H7 (cell line): Measurements from ENCODE around the gene ZSWIM1. TPM values are rescaled to one million over a fixed set of nuclear protein-coding genes. Genes with fewer than 3 reads are reported as not detected.

Experiments used
- DNase-seq: peaks from one replicate; pipeline ENCODE4 v3.0.0; 2012
- H3K27me3 ChIP-seq: 2 replicates; pipeline ENCODE4 v1.6.0; 2011; ENCODE audit warnings: mild to moderate bottlenecking, low read length; ENCODE audit not compliant: control insufficient read depth, insufficient read depth
- H3K36me3 ChIP-seq: replicated peaks from 2 replicates; pipeline ENCODE4 v1.5.1; 2011; ENCODE audit warnings: low read length; ENCODE audit not compliant: control insufficient read depth, insufficient read depth
- H3K4me3 ChIP-seq: 2 replicates; pipeline ENCODE4 v1.5.1; 2011; ENCODE audit warnings: low read depth, mild to moderate bottlenecking, control low read depth, low read length, moderate library complexity; ENCODE audit not compliant: insufficient read depth
- total RNA-seq: library from RNA; depleted of rRNA; stranded (reverse); fragments of >200 nt; shearing (Covaris generic); gene quantifications from 2 replicates; pipeline ENCODE4 v1.2.3, GENCODE V29; 2014

Gene ZSWIM1
- total RNA-seq, 1 experiment from 2014 or later: 17.8 TPM

DNA sequence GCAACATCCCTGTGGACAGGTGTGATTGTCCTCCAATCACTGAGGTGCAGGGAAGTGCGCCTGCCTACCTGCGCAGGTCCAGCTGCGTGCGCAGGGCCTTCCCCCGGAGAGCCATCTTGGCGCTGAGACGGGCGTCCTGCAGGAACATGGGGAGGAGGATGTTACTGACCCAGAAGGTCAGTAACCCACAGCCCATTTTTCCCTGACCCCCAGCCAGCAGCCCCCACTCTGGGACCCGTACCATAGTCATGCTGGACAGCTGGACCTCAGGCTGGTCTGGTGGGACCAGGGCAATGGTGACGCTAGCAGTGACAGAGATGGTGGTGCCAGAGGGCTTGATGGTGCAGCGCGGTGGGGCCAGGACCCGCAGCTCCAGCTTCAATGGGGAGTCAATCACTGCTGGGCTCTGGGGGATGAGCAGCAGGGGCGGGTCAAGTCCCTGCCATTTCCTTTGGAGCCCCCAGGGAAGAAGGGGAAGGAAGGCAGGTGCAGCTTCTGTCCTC, 21.2 kb downstream of the ZSWIM1 start:
- Histone ChIP-seq H3K27me3 (no peaks in the 10 kb centered on the region), H3K4me3 (no peak overlapping the region), H3K36me3 (peaks cover 41% of the 10 kb centered on the region)
- peak; percentile 35 for DNase-seq

DNA sequence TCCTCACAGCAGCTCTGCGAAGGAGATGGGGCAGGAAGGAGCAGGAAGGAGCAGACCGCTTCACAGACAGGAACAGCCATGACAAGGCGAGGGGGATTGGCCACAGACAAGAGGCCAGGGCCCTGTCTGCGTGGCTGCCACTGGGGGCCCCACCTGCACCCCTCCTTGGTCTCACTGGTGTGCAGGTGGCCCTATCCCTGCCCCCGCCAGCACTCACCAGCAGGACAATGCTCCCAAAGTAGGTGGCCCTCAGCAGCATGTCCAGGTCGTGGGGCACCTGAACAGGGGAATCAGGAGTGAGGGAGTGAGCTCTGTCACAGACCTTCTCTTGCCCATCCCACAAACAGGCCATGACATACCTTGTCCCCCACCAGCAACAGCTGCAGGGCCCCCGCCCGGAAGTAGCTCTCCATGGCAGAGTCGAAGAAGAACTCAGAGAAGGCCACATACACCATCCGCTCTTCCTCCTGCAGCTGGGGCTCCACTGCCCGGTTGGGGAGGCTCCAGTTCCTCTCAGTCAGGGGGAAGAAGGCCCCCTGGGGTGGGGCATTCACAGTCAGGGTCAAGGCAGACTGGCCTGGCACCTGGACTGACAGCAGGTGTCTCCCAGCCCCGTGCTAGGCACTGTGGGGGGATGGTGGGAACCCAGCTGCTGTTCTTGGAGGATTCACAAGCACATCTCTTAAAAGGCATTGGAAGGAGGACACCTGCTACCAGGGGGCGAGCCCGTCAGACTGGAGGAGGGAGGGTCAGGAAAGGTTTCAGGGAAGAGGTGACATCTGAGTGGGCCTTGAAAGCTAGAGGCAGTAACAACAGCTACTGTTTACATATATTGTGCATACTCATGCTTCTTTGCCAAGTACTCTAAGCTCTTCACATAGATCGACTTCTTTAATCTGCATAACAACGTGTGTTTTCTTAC, 23.8 kb downstream of the ZSWIM1 start:
- H3K27me3 ChIP-seq: no peaks in the 10 kb centered on the region
- peak; percentile 43 for DNase-seq
- H3K4me3 ChIP-seq: no peak overlapping the region
- H3K36me3 ChIP-seq: peaks cover 39% of the 10 kb centered on the region

DNA sequence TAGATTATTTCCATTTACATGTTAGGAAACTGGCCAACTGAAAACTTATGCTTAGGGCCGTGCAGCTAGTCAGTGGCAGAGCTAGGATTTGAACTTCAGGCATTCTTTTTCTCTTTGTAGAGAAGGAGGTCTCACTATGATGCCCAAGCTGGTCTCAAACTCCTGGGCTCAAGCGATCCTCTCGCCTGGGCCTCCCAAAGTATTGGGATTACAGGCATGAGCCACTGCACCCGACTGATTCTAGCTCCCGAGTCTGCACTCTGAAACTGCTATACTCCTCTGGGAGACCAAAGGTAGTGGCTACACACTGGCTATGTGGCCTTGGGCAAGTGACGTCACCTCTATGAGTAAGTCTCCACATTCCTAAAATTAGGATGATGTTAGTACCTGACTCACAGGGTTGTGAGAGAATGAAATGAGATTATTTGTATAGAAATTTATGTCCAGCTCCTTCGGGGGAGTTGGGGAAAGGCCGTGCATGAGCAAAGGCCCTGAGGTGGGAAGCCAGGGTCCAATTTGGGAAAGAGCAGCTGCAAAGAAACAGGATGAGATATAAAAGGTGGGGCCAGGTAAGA, 24.6 kb downstream of the ZSWIM1 start:
- Histone ChIP-seq H3K36me3 (peaks cover 37% of the 10 kb centered on the region), H3K27me3 (no peaks in the 10 kb centered on the region), H3K4me3 (no peak overlapping the region)
- no peak for DNase-seq

DNA sequence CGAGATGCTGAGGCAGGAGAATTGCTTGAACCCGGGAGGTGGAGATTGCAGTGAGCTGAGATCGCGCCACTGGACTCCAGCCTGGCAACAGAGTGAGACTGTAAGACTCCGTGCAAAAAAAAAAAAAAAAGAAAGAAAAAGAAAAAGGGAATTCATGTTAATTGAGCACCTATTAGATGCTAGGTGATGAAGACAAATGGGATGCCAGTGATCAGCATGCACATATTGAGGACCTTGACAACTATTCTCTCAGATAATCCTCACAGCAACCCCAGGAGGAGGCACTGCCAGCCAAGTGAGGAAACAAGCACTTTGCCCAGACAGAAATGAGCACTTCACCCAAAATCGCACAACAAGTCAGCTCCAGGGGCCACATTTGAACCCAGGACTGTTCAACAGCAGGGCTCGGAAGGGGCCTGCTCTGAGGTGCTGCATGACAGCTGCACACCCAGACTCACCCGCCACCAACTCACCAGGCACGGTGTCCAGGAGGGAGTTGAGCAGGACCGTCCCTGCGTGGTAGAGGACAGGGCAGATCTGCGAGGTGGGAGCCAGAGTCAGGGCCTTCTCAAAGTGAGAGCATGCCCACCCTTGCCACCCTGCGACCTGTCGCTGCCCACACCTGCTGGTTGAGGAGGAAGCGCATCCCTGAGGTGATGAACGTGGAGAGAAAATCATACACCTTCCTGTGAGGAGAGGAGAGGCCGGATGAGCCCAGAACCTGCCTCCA, 26.4 kb downstream of the ZSWIM1 start:
- H3K36me3 ChIP-seq: peaks cover 28% of the 10 kb centered on the region
- DNase-seq: no peak
- peaks cover 2% of the 10 kb centered on the region; the same call in 1 of the 2 replicates for H3K27me3 ChIP-seq
- no peak overlapping the region for H3K4me3 ChIP-seq

DNA sequence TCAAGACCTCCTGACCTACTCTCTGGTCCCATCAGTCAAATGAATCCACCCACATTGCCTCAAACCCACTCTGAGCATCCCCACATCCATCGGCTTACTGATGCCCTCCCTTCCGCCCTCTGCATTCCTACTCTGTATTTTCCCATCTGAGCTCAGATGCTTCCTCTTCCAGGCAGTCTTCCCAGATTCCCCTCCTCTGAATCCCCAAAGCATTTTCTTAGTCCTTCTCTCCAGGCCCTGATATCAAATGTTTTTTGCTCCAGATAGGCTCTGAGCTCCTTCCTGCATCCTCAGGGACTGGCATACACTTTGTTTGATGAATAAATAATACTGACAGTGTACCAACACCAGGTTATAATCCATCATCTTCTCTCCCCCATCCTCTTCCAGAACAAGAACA, 27.1 kb downstream of the ZSWIM1 start:
- Histone ChIP-seq H3K4me3 (no peak overlapping the region), H3K36me3 (peaks cover 27% of the 10 kb centered on the region), H3K27me3 (peaks cover 2% of the 10 kb centered on the region; the same call in 1 of the 2 replicates)
- DNase-seq: no peak

DNA sequence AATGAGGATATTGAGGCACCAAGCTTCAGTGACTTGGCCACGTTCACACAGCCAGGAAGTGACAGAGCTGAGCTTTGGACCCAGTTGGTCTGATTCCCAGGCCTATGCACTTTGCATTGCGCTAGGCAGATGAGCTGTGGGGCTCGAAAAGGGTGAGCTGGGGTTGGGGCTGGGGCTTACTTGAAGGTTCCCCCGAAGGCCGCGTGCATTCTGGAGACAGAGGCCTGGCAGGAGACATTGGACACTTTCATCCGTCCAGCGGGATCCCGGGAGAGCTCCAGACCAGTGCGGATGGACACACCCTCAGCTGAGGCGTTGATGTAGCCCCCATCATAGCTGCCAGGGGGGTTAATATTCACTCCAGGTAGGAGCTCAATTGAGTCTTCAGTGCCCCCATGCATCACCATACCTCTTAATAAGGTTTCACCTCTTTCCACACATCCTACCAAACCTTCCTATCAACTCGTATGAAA, 28.3 kb downstream of the ZSWIM1 start:
- Histone ChIP-seq H3K4me3 (no peak overlapping the region), H3K36me3 (peaks cover 25% of the 10 kb centered on the region), H3K27me3 (peaks cover 2% of the 10 kb centered on the region; the same call in 1 of the 2 replicates)
- DNase-seq: no peak

DNA sequence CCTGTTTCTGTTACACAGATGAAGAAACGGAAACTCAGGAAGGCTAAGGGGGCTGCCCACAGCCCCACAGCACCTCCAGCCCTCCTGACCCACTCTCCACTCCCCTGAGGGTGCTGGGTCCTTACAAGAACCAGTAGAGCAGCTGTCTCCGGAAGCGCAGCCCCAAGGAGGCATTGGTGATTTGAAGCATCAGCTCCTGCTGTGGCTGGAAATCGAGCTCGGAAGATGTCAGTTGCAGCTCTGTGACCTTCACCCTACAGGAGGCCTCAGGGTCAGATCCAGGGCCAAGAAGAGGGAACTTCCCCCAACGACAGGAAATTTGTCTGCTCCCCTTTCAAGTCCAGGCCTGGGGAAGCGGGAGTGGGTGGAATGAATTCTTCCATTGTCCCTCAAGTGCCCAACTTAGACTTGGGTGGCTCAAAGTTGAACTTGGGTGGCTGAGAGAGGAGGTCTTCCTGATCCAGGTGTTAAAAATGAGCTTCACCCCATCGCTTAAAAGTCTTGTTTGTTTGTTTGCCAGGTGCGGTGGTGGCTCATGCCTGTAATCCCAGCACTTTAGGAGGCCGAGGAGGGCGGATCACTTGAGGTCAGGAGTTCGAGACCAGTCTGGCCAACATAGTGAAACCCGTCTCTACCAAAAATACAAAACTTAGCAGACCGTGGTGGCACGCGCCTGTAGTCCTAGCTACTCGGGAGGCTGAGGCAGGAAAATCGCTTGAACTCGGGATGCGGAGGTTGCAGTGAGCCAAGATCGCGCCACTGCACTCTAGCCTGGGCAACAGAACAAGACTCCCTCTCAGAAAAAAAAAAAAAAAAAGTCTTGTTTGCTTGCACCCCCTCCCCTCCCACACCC, 29.0 kb downstream of the ZSWIM1 start:
- Histone ChIP-seq H3K36me3 (peaks cover 20% of the 10 kb centered on the region), H3K27me3 (peaks cover 2% of the 10 kb centered on the region; the same call in 1 of the 2 replicates), H3K4me3 (no peak overlapping the region)
- DNase-seq: no peak

DNA sequence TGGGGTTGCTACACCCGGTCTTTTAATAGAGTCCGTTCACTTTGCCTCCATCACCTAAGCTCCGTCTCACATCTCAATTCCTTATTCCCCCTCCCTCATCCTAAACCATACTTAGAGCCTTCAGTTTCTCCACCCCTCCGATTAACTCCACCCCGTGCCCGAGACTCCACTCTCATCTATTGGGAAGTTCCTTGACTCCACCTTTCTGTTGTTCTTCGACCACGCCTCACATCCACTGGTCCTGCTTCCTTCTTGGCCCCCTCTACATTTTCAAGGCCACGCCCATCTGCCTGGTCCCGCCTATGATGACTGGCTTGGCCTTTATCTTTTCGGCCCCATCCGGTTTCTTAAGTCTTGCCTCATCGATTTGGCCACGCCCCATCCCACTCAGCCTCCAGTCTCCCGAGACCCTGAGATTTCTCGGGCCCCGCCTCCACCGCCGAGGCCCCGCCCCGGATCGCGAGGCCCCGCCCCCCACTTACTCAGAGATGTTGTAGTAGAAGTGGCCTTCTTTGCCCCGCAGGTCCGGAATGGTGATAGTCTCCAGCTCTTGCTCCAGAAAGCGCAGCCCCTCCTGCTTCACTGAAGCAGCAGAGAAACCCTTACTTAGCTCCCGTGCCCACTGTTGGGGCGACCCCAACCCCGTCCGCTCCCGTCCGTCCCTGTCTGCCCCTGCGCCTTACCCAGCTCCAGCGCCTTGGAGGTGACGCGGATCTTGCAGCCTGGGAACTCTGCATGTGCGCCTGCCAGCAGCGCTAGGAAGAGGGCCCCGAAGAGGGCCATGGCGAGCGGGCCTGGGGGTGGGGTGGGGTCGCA, 29.9 kb downstream of the ZSWIM1 start:
- Histone ChIP-seq H3K4me3 (peak overlapping the region; percentile 77), H3K36me3 (peaks cover 16% of the 10 kb centered on the region), H3K27me3 (peaks cover 2% of the 10 kb centered on the region; the same call in 1 of the 2 replicates)
- DNase-seq: peak; percentile 99

DNA sequence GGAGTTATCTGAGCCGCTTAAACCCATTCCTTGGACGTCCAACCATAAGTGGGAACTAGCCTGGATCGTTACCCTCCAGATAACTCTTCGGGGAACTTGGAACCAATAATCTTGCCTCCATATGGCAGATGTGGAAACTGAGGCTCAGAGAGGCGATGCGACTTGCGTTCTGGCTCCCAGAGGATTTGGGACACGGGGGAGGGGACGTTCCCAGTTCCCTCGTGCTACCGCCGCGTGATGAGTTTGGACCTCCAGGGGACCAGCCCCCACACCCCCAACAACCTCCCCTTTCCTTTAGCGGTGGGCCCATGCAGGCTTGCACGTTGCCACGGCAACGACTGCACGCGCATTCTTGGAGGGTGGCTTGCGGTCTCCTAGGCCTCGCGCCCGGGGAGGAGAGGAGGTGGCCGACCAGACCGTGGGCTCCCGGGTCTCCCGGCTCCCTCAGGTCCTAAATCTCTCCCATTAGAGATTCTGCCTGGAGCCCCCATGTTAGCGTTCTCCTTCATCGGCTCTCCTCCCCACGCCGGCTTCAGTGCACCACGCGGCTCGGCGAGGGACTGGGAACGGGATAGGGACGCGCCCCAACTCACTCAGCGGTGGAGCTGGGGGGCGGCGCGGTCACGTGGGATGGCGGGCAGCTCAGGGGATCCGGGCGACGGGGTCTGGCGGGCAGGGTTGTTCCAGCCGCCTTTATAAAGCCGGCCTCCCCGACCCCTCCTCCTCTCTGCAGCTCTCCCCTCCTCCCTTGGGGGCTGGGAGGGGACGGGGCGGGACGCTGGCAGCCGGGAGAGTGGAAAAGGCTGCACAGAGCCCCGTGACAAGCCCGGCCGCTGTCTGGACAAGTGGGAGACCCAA, 30.7 kb downstream of the ZSWIM1 start, which contains the start of gene PLTP:
PLTP (minus strand) TSS at position 670 of the 858 bp plus-strand sequence. CDS start 703 bp downstream, outside the sequence.
- peak within 1 kb of the TSS; percentile 77 for H3K4me3 ChIP-seq
- peaks cover 2% of the 10 kb centered on the region; the same call in 1 of the 2 replicates for H3K27me3 ChIP-seq
- peak; percentile 93 for DNase-seq
- peaks cover 14% of the 10 kb centered on the region for H3K36me3 ChIP-seq

DNA sequence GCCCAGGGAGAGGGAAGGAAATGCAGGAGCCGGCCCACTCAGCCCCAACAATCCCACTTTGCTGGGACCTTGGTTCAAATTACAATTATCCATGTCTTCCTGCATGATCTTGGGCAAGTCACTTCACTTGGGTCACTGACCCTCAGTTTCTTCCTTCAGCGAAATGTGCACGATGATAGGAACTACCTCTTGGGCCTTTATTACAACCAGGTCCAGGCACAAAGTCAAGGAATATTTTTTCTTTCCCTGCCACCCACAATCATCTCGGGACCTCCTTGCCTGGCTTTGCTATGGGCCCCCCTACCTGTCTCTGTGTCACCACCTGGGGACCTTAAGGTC, 31.3 kb downstream of the ZSWIM1 start:
- peak overlapping the region; percentile 77 for H3K4me3 ChIP-seq
- H3K36me3 ChIP-seq: peaks cover 12% of the 10 kb centered on the region
- DNase-seq: peak; percentile 41
- H3K27me3 ChIP-seq: peaks cover 2% of the 10 kb centered on the region; the same call in 1 of the 2 replicates

DNA sequence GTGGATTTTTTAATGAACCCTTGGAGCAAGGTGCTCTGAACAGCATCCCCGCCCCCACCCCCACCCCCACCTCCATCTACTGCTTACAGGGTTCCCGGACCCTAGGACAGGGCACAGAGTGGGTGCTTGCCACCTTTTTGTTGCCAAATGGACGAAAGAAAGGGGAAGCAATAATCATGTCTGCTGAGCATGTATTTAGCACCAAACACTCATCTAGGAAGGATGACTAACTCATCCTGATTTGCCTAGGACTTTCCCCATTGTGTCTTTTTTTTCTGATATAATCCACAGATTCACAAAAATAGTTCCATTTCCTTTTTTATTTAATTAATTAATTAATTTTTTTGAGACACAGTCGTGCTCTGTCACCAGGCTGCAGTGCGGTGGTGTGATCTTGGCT, 32.1 kb downstream of the ZSWIM1 start:
- DNase-seq: no peak
- Histone ChIP-seq H3K27me3 (peaks cover 2% of the 10 kb centered on the region; the same call in 1 of the 2 replicates), H3K36me3 (peaks cover 9% of the 10 kb centered on the region), H3K4me3 (no peak overlapping the region)

DNA sequence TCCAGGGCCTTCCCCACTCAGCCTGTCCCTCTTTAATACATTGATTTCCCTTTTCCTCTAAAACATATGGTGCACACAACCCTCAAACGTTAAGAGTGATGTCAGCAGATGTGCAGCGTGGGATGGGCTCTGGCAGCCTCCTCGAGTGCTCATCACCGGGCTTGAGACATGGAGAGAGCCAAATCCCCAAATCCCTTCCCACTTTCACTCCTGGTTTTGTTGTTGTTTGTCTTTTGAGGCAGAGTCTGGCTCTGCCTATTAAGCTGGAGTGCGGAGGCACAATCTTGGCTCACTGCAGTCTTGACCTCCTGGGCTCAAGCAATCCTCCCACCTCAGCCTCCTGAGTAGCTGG, 36.7 kb downstream of the ZSWIM1 start:
- no peaks in the 10 kb centered on the region for H3K27me3 ChIP-seq
- no peaks in the 10 kb centered on the region for H3K36me3 ChIP-seq
- no peak for DNase-seq
- no peak overlapping the region for H3K4me3 ChIP-seq
